Activated CD4-positive, alpha-beta T cell treated with anti-CD3 and anti-CD28 coated beads for 36 hours (primary cell): ENCODE data around the gene REXO1. TPM values are rescaled to one million over a fixed set of nuclear protein-coding genes. Genes with fewer than 3 reads are reported as not detected.
"Not testable (repeated sequence)": the region's sequence is repeated elsewhere in the genome, so short reads cannot be mapped to it uniquely, and the experiment has no call there.

Experiments
- ATAC-seq: fragments of 200-7000 bp; cut with Tn5 transposase; one replicate; pipeline ENCODE4 v1.10.0; 2021; ENCODE audit warnings: mild to moderate bottlenecking, moderate library complexity
- CTCF ChIA-PET: fragments of 350-600 bp; sonication (Branson Sonifier 250); formaldehyde crosslinking; loops from one replicate; lab custom pipeline; 2021; ENCODE audit warnings: antibody characterized with exemption; lab: Charles Lee
- POLR2A ChIA-PET: fragments of 350-600 bp; sonication (Branson Sonifier 250); formaldehyde crosslinking; loops from one replicate; lab custom pipeline; 2021; ENCODE audit warnings: antibody characterized with exemption, inconsistent platforms; lab: Charles Lee
- DNase-seq: peaks from one replicate; pipeline ENCODE4 v3.0.0-alpha.2; 2020
- H3K27ac Mint-ChIP-seq: one replicate; pipeline ENCODE4 v1.8.0; 2021; ENCODE audit warnings: mixed read lengths
- H3K27me3 Mint-ChIP-seq: one replicate; pipeline ENCODE4 v1.8.0; 2021; ENCODE audit warnings: mixed read lengths
- H3K36me3 Mint-ChIP-seq: one replicate; pipeline ENCODE4 v1.8.0; 2021; ENCODE audit warnings: low read depth, mixed read lengths
- H3K4me1 Mint-ChIP-seq: one replicate; pipeline ENCODE4 v1.8.0; 2021; ENCODE audit warnings: mixed read lengths
- H3K4me3 Mint-ChIP-seq: one replicate; pipeline ENCODE4 v1.8.0; 2021; ENCODE audit warnings: mild to moderate bottlenecking, moderate library complexity, mixed read lengths
- H3K9me3 Mint-ChIP-seq: one replicate; pipeline ENCODE4 v1.8.0; 2021; ENCODE audit warnings: low read depth, mixed read lengths
- intact Hi-C, 2 experiments: fragments of 100-400 bp; cut with DNase I in 1 of 2; cut with micrococcal nuclease in 1 of 2; formaldehyde crosslinking; loops; one replicate each; pipeline versions ENCODE4 v1.14.2 to v1.15.1; 2022 to 2024; cut with DNase I, micrococcal nuclease
- total RNA-seq, 2 experiments: library from RNA; stranded (reverse); gene quantifications; one replicate each; pipeline ENCODE4 v1.2.3, GENCODE V29; 2021

Gene REXO1
- total RNA-seq, 2 experiments from 2014 or later, result 39.3 to 49.8 TPM

DNA sequence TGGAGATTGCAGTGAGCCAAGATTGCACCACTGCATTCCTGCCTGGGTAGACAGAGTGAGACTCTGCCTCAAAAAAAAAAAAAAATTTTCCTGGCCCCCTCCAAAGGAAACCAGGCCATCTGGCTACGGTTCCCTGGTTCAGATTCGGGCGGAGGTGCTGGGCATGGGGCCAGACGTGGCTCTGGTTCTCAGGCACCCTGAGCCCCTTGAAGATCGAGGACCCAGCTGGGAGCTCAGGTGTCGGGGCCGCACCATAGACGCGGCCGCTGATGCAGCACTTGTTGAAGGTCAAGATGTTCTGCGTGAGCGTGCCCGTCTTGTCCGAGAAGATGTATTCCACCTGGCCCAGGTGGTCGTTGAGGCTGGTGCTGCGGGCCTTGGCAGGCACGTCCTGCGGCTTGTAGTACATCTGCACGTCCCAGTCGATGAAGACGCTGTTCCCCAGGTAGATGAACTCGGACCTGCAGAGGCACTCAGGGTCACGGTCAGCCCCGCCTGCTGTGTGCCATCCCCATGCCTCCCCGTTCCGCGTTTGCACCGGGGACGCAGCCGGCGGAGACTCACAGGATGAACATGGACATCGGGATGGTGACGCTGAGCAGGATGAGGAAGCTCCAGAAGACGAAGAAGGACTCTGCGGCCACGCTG, 48.5 kb downstream of the REXO1 start:
- ATAC-seq, result no peak
- intact Hi-C loops, result loop anchor here in 1 of 2 experiments (5.0 to 10.0 kb wide), 2 partner anchors 125 to 253 kb away; no protein-coding TSS in a partner anchor
- peaks cover 5% of the 10 kb centered on the region for H3K27me3 Mint-ChIP-seq
- H3K4me3 Mint-ChIP-seq, result no peak overlapping the region
- H3K36me3 Mint-ChIP-seq, result no peaks in the 10 kb centered on the region
- POLR2A ChIA-PET, result no interaction called here
- CTCF ChIA-PET, result no interaction called here
- no peaks in the 10 kb centered on the region for H3K9me3 Mint-ChIP-seq
- H3K27ac Mint-ChIP-seq, result no peak overlapping the region
- peaks cover 2% of the 10 kb centered on the region for H3K4me1 Mint-ChIP-seq
- DNase-seq, result no peak

DNA sequence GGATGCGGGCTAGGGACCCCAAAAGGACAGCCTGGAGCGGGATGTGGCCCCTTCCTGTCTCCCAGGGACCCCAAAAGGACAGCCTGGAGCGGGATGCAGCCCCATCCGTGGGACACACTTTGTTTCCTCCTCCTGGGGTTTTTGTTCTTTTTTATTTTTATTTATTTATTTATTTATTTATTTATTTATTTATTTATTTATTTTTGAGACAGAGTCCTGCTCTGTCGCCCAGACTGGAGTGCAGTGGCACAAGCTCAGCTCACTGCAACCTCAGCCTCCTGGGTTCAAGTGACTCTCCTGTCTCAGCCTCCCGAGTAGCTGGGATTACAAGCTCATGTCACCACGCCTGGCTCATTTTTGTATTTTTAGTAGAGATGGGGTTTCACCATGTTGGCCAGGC, 51.0 kb downstream of the REXO1 start:
- H3K27me3 Mint-ChIP-seq, result peaks cover 11% of the 10 kb centered on the region
- CTCF ChIA-PET, result interaction anchor here (0.7 to 1.6 kb wide), 3 partner anchors 9 to 95 kb away, joined by 3 to 5 read pairs (median 4); no protein-coding TSS in a partner anchor
- H3K4me1 Mint-ChIP-seq, H3K9me3 Mint-ChIP-seq, ATAC-seq, DNase-seq, H3K36me3 Mint-ChIP-seq, POLR2A ChIA-PET, H3K27ac Mint-ChIP-seq, H3K4me3 Mint-ChIP-seq: not testable (repeated sequence)
- intact Hi-C loops, result loop anchor here in 1 of 2 experiments (5.0 to 10.0 kb wide), 2 partner anchors 123 to 250 kb away; no protein-coding TSS in a partner anchor

DNA sequence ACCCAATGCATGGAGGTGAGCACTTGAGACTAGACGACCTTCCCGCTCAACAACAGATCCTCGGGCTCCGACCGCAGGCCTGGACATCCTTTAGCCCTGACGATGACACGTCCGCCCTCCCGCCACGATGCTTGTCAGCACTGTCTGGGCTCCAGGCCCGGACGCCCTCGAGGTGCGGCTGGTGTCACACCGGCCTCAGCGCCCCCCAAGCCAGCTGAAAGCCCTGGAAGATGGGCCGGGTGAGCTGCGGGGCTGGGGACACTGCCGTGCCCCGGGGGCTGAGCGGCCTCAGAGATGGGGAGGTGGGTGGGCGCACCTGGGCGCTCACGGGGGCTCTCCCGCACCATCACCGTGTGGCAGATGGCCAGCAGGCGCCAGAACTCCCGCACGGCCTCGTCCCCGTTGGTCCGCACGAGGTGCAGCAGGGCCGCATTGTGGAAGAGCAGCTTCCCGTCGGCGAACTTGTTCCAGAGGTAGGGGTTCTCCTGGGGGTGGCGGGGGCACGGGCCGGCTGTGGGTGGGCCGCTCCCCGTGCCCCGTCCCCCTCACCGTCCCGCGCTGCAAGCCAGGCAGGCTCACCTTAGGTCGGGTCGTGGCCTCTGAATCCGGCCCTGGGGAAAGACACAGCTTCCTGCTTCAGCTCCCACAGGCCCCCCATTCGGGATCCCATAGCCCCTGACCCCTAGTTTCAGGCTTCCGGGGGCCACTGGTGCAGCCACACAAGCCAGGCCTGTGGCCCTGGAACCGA, 51.7 kb downstream of the REXO1 start:
- Mint-ChIP-seq H3K4me3 (no peak overlapping the region), H3K36me3 (no peaks in the 10 kb centered on the region), H3K4me1 (peaks cover 6% of the 10 kb centered on the region), H3K9me3 (no peaks in the 10 kb centered on the region), H3K27ac (no peak overlapping the region), H3K27me3 (peaks cover 11% of the 10 kb centered on the region)
- ATAC-seq (no peak), DNase-seq (no peak)
- CTCF ChIA-PET, result interaction anchor here (0.9 to 1.6 kb wide), 4 partner anchors 8 to 13 kb away, joined by 3 to 5 read pairs (median 4); no protein-coding TSS in a partner anchor
- POLR2A ChIA-PET, result no interaction called here
- intact Hi-C loops, result loop anchor here in 1 of 2 experiments (5.0 to 10.0 kb wide), 2 partner anchors 122 to 249 kb away; no protein-coding TSS in a partner anchor

DNA sequence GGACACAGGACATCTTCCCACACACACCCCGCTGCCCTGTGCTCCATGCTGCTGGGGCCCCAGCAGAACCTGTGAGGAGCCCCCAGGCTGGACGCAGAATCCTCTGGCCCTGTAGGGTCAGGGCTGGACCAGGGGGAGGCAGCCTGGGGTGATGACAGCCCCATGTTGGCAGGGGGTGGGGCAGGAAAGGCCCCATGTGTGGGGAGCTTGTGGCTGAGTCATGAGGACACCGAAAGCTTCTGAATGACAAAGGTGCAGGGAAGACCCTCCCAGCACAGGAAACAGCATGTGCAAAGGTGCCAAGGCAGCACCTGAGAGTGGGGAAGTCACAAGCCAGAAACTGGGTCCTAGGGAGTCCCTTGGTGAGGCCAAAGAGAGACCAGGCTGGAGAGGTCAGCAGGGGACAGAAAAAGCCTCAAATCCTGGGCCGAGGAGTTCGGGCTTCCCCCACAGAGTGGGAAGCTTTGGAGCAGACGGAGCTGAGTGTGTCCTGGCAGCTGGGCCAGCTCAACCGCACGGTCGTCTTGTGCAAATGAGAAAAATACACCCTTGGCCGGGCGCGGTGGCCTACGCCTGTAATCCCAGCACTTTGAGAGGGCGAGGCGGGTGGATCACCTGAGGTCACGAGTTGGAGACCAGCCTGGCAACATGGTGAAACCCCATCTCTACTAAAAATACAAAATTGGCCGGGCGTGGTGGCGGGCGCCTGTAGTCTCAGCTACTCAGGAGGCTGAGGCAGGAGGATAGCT, 53.7 kb downstream of the REXO1 start:
- Mint-ChIP-seq H3K9me3 (no peaks in the 10 kb centered on the region), H3K4me3 (no peak overlapping the region), H3K4me1 (peaks cover 6% of the 10 kb centered on the region), H3K27me3 (peaks cover 14% of the 10 kb centered on the region), H3K27ac (no peak overlapping the region), H3K36me3 (no peaks in the 10 kb centered on the region)
- ChIA-PET POLR2A (no interaction called here), CTCF (interaction anchor here (0.5 to 1.9 kb wide), 8 partner anchors 9 to 248 kb away, joined by 3 to 9 read pairs (median 4); no protein-coding TSS in a partner anchor)
- intact Hi-C loops, result loop anchor here in 1 of 2 experiments (5.0 to 10.0 kb wide), 2 partner anchors 120 to 247 kb away; no protein-coding TSS in a partner anchor
- no peak for ATAC-seq
- peak; percentile 39 for DNase-seq

DNA sequence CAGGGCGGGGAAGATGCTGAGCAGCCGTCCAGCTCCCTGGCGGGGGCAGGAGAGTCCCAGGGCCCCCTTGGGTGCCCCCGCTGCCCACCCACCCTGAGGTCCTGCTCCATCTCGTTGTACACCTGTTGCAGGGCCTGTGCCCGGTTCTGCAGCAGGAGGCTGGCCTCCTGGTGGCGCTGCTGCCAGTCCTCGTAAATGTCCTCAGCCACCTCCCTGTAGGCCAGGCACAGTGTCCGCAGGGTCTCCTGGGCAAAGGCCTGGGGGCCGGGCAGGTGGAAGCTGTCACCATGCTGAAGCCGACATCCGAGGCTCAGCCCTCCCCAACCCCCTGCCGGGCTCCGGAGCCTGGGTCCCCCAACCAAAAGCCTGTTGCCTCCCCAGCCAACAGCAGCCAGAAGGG, 56.4 kb downstream of the REXO1 start:
- POLR2A ChIA-PET, result no interaction called here
- no peaks in the 10 kb centered on the region for H3K36me3 Mint-ChIP-seq

DNA sequence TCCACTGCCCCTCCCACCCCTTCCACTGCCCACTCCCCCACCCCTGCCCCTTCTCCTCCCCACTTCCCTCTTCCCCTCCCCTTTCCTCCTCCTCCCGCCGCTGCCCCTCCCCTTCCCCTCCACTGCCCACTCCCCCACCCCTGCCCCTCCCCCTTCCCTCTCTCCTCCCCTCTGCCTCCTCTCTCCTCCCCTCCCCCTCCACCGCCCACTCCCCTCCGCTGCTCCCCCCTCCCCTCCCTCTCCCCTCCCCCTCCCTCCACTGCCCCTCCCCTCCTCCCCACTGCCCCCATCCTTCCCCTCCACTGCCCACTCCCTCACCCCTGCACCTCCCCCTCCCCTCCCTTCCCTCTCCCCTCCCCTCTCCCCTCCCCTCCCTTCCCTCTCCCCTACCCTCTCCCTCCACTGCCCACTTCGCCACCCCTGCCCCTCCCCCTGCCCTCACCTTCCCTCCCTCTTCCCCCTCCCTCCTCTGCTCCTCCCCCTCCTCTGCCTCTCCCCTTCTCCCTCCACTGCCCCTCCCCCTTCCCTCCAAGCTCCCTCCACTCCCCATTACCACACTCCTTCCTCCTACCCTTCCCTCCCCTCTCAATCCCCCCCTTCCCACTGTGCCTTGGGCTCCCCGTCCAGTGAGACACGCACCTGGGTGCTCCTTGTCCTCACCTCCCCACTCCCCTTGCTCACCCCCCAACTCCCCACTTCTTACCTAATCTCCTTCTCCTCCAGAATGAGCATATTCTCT, 58.1 kb downstream of the REXO1 start:
- intact Hi-C loops, result loop anchor here in 1 of 2 experiments (10.0 kb wide), 1 partner anchor 115 kb away; no protein-coding TSS in a partner anchor
- H3K27me3 Mint-ChIP-seq, result peaks cover 13% of the 10 kb centered on the region

More for the DNA sequence above, 56.4 kb downstream of the REXO1 start:
- CTCF ChIA-PET, result interaction anchor here (0.7 to 1.6 kb wide), 2 partner anchors 34 to 45 kb away, joined by 3 to 8 read pairs; no protein-coding TSS in a partner anchor
- Mint-ChIP-seq H3K4me1 (peaks cover 6% of the 10 kb centered on the region), H3K9me3 (no peaks in the 10 kb centered on the region), H3K4me3 (no peak overlapping the region), H3K27ac (no peak overlapping the region), H3K27me3 (peaks cover 16% of the 10 kb centered on the region)
- ATAC-seq (no peak), DNase-seq (no peak)
- intact Hi-C loops, result loop anchor here in 1 of 2 experiments (10.0 kb wide), 1 partner anchor 117 kb away; no protein-coding TSS in a partner anchor

DNA sequence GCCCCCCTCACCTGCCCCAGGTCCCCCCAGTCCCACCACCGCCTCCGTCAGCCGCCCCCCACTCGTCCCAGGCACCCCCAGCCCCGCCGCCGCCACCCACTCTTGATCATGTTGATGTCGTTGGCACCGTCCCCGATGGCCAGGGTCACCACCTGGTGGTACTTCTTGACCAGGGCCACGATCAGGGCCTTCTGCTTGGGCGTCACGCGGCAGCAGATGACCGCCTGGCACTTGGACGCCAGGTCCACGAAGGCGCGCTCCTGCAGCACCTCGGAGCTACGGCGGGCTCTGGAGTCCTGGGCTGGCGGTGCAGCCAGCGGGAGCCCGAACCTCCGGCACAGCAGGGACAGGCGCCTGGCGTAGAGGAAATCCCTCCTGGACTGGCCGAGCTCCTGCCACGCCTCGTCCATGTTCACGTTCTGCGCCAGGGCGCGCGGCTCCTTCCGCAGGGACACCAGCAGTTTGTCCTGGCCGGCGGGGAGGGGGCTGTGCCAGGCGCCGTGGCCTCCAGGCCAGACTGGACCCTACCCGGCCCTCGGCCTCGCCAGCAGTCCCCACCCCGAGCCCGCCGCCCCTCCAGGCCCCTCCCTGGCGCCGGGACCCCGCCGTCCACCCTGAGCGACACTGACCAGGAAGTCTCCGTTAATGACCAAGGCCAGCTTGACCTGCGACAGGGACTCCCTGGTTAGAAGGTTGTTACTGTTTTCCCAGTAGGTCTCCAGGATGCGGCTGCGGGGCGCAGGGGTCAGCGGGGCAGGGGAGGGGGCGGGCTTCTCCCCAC, 58.8 kb downstream of the REXO1 start:
- no peak overlapping the region for H3K4me3 Mint-ChIP-seq
- intact Hi-C loops, result loop anchor here in 1 of 2 experiments (1.0 to 10.0 kb wide), 3 partner anchors 24 to 115 kb away; no protein-coding TSS in a partner anchor
- POLR2A ChIA-PET, result interaction anchor here (0.6 kb wide), 1 partner anchor 302 kb away, joined by 3 read pairs; no protein-coding TSS in a partner anchor

More for the DNA sequence above, 58.1 kb downstream of the REXO1 start:
- POLR2A ChIA-PET, result no interaction called here
- Mint-ChIP-seq H3K27ac (no peak overlapping the region), H3K36me3 (no peaks in the 10 kb centered on the region), H3K4me1 (peaks cover 5% of the 10 kb centered on the region), H3K4me3 (no peak overlapping the region), H3K9me3 (no peaks in the 10 kb centered on the region)
- DNase-seq (no peak), ATAC-seq (no peak)
- CTCF ChIA-PET, result interaction anchor here (0.5 to 2.0 kb wide), 4 partner anchors 25 to 336 kb away, joined by 3 to 4 read pairs (median 3); no protein-coding TSS in a partner anchor

DNA sequence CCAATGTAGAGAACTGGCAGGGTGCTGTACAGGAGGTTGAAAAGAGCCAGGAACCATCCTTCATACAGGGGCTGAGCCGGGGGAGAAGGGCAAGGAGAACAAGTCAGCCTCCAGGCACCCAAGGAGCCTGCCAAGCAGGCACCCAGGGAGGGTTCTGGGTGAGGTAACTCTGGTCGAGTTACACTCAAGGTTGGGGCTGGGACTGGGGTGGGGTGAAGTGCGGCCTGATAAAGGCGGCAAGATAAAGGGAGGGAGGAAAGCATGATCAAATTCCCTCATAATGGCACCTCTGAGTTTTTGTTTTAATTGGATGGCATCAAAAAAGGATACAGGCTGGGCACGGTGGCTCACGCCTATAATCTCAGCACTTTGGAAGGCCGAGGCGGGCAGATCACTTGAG, 61.2 kb downstream of the REXO1 start:
- intact Hi-C loops, result no loop called here
- CTCF ChIA-PET, result interaction anchor here (1.3 kb wide), 1 partner anchor 39 kb away, joined by 4 read pairs; no protein-coding TSS in a partner anchor
- POLR2A ChIA-PET, result no interaction called here
- no peak for ATAC-seq
- Mint-ChIP-seq H3K4me1 (no peaks in the 10 kb centered on the region), H3K27ac (no peak overlapping the region), H3K27me3 (peaks cover 19% of the 10 kb centered on the region), H3K36me3 (no peaks in the 10 kb centered on the region), H3K9me3 (no peaks in the 10 kb centered on the region), H3K4me3 (no peak overlapping the region)
- no peak for DNase-seq

More for the DNA sequence above, 58.8 kb downstream of the REXO1 start:
- H3K27ac Mint-ChIP-seq, result no peak overlapping the region
- ATAC-seq (no peak), DNase-seq (no peak)
- CTCF ChIA-PET, result interaction anchor here (0.5 to 2.0 kb wide), 4 partner anchors 24 to 321 kb away, joined by 3 to 4 read pairs (median 3); no protein-coding TSS in a partner anchor
- no peaks in the 10 kb centered on the region for H3K9me3 Mint-ChIP-seq
- peaks cover 3% of the 10 kb centered on the region for H3K4me1 Mint-ChIP-seq
- H3K36me3 Mint-ChIP-seq, result no peaks in the 10 kb centered on the region
- peaks cover 12% of the 10 kb centered on the region for H3K27me3 Mint-ChIP-seq

DNA sequence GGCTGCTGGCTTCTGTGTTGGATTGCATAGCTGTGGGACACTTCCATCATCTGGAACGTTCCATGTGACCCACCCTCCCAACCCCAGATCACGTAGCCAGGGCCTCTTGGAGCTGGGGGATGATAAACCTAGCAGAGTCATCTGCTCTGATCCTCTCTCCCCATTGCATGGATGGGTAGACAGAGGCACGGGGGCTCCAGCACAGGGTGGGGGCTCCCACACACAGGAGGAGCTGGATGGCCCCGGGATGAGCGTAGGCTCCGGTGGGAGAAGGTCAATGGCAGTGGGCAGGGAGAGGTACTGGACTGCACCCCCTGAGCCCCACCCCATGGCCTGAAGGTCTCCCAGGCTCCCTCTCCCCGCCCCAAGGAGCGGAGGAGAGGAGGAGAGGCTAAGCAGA, 61.6 kb downstream of the REXO1 start:
- Mint-ChIP-seq H3K27ac (no peak overlapping the region), H3K9me3 (no peaks in the 10 kb centered on the region), H3K4me1 (no peaks in the 10 kb centered on the region), H3K36me3 (no peaks in the 10 kb centered on the region), H3K27me3 (peaks cover 19% of the 10 kb centered on the region), H3K4me3 (no peak overlapping the region)
- POLR2A ChIA-PET, result no interaction called here
- intact Hi-C loops, result no loop called here
- ATAC-seq (no peak), DNase-seq (no peak)
- CTCF ChIA-PET, result interaction anchor here (1.3 kb wide), 1 partner anchor 39 kb away, joined by 4 read pairs; no protein-coding TSS in a partner anchor
